SKM-1 (cell line): ENCODE measurements around the gene GARIN5B.
"Not testable (repeated sequence)": the region's sequence is repeated elsewhere in the genome, so short reads cannot be mapped to it uniquely, and the experiment has no call there.

Source experiments
- DNase-seq: peaks from one replicate; lab custom pipeline; 2025; ENCODE audit not compliant: unreplicated experiment; lab: John Stamatoyannopoulos, UW

Gene GARIN5B

GRCh38 chr19:55350620-55351315, 12.3 kb downstream of the GARIN5B start:
- DNase-seq: no peak

- DNase-seq: no peak
Observed at GRCh38 chr19:55348317-55349034, 14.6 kb downstream of the GARIN5B start.

GRCh38 chr19:55347442-55348009, 15.5 kb downstream of the GARIN5B start:
- no peak for DNase-seq

DNA sequence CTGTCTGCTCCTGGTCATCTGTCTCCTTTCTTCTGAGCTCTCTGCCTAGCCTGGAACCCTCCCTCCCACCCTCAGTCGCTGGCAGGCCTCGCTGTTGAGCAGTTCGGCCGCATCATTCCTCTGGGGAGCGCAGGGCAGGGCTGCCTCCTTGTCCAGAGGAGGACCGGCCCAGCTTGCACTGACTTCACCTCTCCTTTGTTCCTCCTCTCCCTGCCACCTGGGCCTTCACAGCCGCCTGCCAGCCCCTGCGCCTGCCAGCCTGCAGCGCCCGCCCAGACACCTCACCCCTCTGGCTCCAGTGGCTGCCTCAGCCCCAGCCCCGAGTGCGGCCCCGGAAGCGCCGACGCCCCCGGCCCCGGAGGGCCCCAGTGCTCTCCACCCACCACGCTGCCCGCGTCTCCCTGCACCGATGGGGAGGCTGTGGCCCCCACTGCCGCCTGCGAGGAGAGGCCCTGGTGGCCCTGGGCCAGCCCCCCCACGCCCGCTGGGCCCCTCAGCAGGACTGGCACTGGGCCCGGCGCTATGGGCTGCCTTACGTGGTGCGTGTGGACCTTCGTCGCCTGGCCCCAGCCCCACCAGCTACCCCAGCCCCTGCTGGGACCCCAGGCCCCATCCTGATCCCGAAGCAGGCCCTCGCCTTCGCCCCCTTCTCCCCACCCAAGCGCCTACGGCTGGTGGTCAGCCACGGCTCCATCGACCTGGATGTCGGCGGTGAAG, 16.2 kb downstream of the GARIN5B start:
- DNase-seq: no peak

- no peak for DNase-seq
Observed at GRCh38 chr19:55345818-55346724, 17.0 kb downstream of the GARIN5B start.

- no peak for DNase-seq
Observed at GRCh38 chr19:55345101-55345817, 17.8 kb downstream of the GARIN5B start.

- no peak for DNase-seq
Observed at GRCh38 chr19:55344444-55344843, 18.6 kb downstream of the GARIN5B start.

DNA sequence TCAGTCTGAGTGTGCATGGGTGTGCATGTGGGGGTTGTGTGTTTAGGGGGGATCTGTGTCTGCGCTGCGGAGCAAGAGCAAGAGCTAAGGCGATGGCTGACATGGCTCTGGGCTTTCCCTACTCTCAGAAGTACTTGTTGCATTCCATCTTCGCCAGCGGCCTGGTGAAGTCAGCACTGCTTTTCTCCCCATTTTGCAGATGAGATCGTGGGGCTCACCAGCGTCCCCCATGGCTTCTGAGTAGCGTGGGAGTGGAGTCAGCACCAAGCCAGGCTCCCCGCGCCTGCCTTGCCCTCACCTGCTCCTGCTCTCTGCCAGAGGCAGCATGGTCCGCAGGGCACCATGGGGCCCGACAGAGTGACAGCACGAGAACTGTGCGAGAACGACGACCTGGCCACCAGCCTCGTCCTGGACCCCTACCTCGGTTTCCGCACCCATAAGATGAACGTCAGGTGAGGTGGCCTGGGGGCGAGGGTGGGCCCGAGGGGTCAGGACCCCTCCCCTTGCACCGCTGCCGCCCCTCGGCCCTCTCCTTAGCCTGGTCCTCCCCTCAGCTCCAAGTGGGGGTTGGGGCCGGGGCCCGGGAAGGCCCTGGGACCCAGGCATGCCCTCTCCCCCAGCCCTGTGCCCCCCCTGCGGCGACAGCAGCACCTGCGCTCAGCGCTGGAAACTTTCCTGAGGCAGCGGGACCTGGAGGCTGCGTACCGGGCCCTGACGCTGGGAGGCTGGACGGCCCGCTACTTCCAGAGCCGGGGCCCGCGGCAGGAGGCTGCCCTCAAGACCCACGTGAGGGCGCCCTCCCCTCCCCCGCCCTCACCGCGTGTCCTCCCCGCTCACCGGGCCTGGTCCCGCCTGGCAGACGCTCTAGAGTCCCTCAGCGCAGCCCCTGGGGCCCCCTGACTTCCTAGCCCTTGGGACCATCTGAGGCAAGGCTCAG, 21.2 kb downstream of the GARIN5B start:
- no peak for DNase-seq

- no peak for DNase-seq
Observed at GRCh38 chr19:55341171-55341588, 21.9 kb downstream of the GARIN5B start.

DNA sequence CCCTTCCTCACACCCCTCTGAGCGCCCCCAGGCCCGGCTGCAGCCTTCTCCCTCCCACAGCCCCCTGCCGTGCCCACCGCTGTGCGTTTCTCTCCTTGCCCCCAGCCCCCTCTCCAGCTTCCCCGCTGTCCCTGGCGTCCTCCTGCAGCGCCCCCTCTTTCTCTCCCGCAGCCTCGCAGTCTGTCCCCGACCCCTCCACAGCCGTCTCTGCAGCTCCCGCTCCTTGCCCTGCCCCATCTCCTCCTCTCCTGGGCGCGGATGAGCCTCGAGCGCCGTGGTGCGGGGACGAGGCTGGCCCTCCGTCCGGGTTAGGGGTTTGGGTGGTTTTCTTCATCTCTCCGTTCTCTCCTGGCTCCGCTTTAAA, 22.3 kb downstream of the GARIN5B start:
- DNase-seq: no peak

DNA sequence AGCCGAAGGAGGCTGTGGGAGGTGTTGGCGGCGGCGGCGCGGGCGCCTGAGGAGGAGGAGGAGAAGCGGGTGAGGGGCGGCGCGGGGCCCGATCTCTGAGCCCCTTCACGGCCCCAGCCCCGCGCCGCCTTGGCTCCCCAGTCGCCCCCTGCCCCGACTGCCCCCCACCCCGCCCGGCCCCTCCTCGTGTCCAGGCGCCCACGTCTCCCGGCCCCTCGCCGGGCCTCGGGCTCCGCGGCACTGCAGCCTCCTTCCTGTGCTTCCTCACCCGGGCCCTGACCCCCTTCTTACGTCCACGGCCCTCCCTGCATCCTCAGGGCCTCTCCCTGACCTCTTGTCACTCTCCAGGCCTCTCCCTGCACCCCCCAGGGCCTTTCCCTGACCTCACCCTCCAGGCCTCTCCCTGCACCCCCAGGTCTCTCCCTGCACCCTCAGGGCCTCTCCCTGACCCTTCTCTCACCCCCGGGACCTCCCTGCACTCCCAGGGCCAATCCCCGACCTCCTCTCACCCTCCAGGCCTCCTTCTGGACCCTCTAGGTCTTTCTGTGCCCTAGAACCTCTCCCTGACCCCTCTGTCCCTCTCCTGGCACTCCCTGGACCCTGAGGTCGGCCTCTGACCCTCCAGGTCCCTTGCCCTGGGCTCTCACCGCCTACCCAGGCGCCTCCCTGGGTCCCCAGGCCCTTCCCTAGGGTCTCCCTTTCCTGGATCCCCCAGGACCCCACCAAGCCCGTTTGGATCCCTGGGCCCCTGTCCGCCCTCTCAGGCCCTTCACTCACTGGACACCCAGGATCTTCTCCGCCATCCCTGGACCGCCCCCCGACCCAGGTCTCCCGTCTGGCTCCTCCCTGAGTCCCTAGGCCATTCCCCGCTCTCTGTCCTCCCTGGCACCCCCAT, 22.9 kb downstream of the GARIN5B start:
- no peak for DNase-seq

- peak; percentile 98 for DNase-seq
Observed at GRCh38 chr19:55339105-55339888, 23.8 kb downstream of the GARIN5B start, which contains the start of gene KMT5C. KMT5C (plus strand) TSS chr19:55339876; CDS start chr19:55341937, 2,061 bp downstream.

- no peak for DNase-seq
Observed at GRCh38 chr19:55336101-55336500, 27.0 kb downstream of the GARIN5B start.

GRCh38 chr19:55333870-55334269, 29.2 kb downstream of the GARIN5B start:
- DNase-seq: no peak

- not testable (repeated sequence) for DNase-seq
Observed at GRCh38 chr19:55329791-55330190, 33.3 kb downstream of the GARIN5B start.

DNA sequence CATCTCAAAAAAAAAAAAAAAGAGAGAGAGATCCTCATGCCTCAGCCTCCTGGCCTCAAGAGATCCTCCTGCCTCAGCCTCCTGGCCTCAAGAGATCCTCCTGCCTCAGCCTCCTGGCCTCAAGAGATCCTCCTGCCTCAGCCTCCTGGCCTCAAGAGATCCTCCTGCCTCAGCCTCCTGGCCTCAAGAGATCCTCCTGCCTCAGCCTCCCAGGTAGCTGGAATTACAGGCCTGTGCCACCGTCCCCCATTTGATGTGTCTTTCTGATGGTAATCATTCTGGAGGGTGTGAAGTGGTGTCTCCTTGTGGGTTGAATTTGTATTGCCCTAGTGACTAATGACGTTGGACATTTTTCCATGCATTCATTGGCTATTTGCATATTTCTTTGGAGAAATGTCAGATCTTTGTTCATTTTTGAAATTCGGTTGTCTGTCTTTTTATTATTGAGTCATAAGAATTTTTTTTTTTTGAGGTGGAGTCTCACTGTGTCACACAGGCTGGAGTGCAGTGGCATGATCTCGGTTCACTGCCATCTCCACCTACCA, 34.2 kb downstream of the GARIN5B start:
- DNase-seq: not testable (repeated sequence)

DNA sequence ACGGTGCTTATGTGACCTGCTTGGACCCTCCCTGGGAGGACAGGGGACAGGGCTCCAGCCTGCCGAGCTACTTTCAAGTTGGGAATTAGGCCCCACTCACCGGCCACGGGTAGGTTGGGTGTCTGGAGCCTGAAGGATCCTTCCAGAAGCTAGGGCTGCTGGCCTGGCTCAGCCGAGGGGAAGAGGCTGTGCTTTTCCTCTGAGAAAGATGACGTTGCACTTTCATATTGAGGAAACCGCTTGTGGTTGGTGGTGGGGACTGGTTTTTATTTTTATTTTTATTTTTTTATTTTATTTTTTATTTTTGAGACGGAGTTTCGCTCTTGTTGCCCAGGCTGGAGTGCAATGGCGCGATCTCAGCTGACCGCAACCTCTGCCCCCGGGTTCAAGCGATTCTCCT, 37.9 kb downstream of the GARIN5B start, which contains the start of gene TMEM150B:
TMEM150B (minus strand) TSS at position 170 of the 400 bp plus-strand sequence. CDS start 4,305 bp downstream, outside the sequence.
- no peak for DNase-seq
